Measurements from ENCODE around the gene SLC35E1.
"Not testable (repeated sequence)": the region's sequence is repeated elsewhere in the genome, so short reads cannot be mapped to it uniquely, and the experiment has no call there.

The SLC35E1 gene

GRCh38 chr19:16527971-16528521, 44.2 kb downstream of the SLC35E1 start:
- intact Hi-C loops (cut with DNase I) = no loop called here
- no peak for DNase-seq

- intact Hi-C loops (cut with DNase I) = no loop called here
- no peak for DNase-seq
These were observed 44.8 kb downstream of the SLC35E1 start for GRCh38 chr19:16527334-16527935.

GRCh38 chr19:16525751-16526481, 46.3 kb downstream of the SLC35E1 start:
- intact Hi-C loops (cut with DNase I) = no loop called here
- no peak for DNase-seq

- no peak for DNase-seq
- intact Hi-C loops (cut with DNase I) = no loop called here
These were observed 47.1 kb downstream of the SLC35E1 start for GRCh38 chr19:16524991-16525734.

- DNase-seq = no peak
- intact Hi-C loops (cut with DNase I) = no loop called here
These were observed 49.4 kb downstream of the SLC35E1 start for GRCh38 chr19:16522559-16523377.

- intact Hi-C loops (cut with DNase I) = no loop called here
These were observed 50.4 kb downstream of the SLC35E1 start for GRCh38 chr19:16521715-16522289.

GRCh38 chr19:16520986-16521624, 51.1 kb downstream of the SLC35E1 start:
- intact Hi-C loops (cut with DNase I) = no loop called here
- DNase-seq = no peak

More at GRCh38 chr19:16521715-16522289, 50.4 kb downstream of the SLC35E1 start:
- DNase-seq = no peak

- intact Hi-C loops (cut with DNase I) = no loop called here
These were observed 51.9 kb downstream of the SLC35E1 start for GRCh38 chr19:16520074-16520973.

GRCh38 chr19:16519230-16519687, 53.0 kb downstream of the SLC35E1 start:
- intact Hi-C loops (cut with DNase I) = no loop called here
- no peak for DNase-seq

More at GRCh38 chr19:16520074-16520973, 51.9 kb downstream of the SLC35E1 start:
- DNase-seq = no peak

GRCh38 chr19:16518483-16519229, 53.6 kb downstream of the SLC35E1 start:
- DNase-seq = no peak
- intact Hi-C loops (cut with DNase I) = no loop called here

- intact Hi-C loops (cut with DNase I) = no loop called here
These were observed 54.2 kb downstream of the SLC35E1 start for GRCh38 chr19:16518061-16518460.

GRCh38 chr19:16516923-16517610, 55.1 kb downstream of the SLC35E1 start:
- intact Hi-C loops (cut with DNase I) = no loop called here
- no peak for DNase-seq

More at GRCh38 chr19:16518061-16518460, 54.2 kb downstream of the SLC35E1 start:
- DNase-seq = no peak

GRCh38 chr19:16516381-16516780, 55.8 kb downstream of the SLC35E1 start:
- intact Hi-C loops (cut with DNase I) = no loop called here
- no peak for DNase-seq

GRCh38 chr19:16514383-16515019, 57.7 kb downstream of the SLC35E1 start:
- no peak for DNase-seq
- intact Hi-C loops (cut with DNase I) = no loop called here

GRCh38 chr19:16512611-16513010, 59.6 kb downstream of the SLC35E1 start:
- DNase-seq; intact Hi-C loops (cut with DNase I): not testable (repeated sequence)

Data from posterior cingulate gyrus (tissue), 11 donors.